Measurements from ENCODE around the gene BIRC2. TPM values are rescaled to one million over a fixed set of nuclear protein-coding genes. Genes with fewer than 3 reads are reported as not detected.
"Not testable (repeated sequence)": the region's sequence is repeated elsewhere in the genome, so short reads cannot be mapped to it uniquely, and the experiment has no call there.

Gene BIRC2
- total RNA-seq: 53.5 TPM

- peak; percentile 95 for DNase-seq (ENCODE audit: low spot score)
Measured at GRCh38 chr11:102346748-102347461, at the start of gene BIRC2. TSS of gene BIRC2 (plus strand) at chr11:102347214. CDS start at chr11:102349855, 2,641 bp downstream.

GRCh38 chr11:102300837-102301236 lies 46.2 kb upstream of the BIRC2 start:
- DNase-seq (ENCODE audit: low spot score): not testable (repeated sequence)

- DNase-seq (ENCODE audit: low spot score): no peak
Measured at GRCh38 chr11:102302241-102302640, 44.8 kb upstream of the BIRC2 start.

GRCh38 chr11:102304686-102305085 lies 42.3 kb upstream of the BIRC2 start:
- DNase-seq (ENCODE audit: low spot score): no peak

- DNase-seq (ENCODE audit: low spot score): no peak
Measured at GRCh38 chr11:102305352-102306047, 41.5 kb upstream of the BIRC2 start.

GRCh38 chr11:102306048-102306597 lies 40.9 kb upstream of the BIRC2 start:
- DNase-seq (ENCODE audit: low spot score): peak; percentile 85

- no peak for DNase-seq (ENCODE audit: low spot score)
Measured at GRCh38 chr11:102306817-102307726, 39.9 kb upstream of the BIRC2 start.

GRCh38 chr11:102307727-102308038 lies 39.3 kb upstream of the BIRC2 start:
- DNase-seq (ENCODE audit: low spot score): no peak

GRCh38 chr11:102309621-102310541 lies 37.1 kb upstream of the BIRC2 start:
- DNase-seq (ENCODE audit: low spot score): no peak

- DNase-seq (ENCODE audit: low spot score): no peak
Measured at GRCh38 chr11:102312667-102313066, 34.3 kb upstream of the BIRC2 start.

GRCh38 chr11:102313238-102313940 lies 33.6 kb upstream of the BIRC2 start:
- no peak for DNase-seq (ENCODE audit: low spot score)

- DNase-seq (ENCODE audit: low spot score): no peak
Measured at GRCh38 chr11:102314784-102315183, 32.2 kb upstream of the BIRC2 start.

- DNase-seq (ENCODE audit: low spot score): no peak
Measured at GRCh38 chr11:102316346-102316904, 30.6 kb upstream of the BIRC2 start.

- peak; percentile 87 for DNase-seq (ENCODE audit: low spot score)
Measured at GRCh38 chr11:102317099-102317767, 29.8 kb upstream of the BIRC2 start, which contains the start of gene BIRC3. TSS of gene BIRC3 (plus strand) at chr11:102317484. CDS start at chr11:102324510, 7,026 bp downstream.

- no peak for DNase-seq (ENCODE audit: low spot score)
Measured at GRCh38 chr11:102317768-102318103, 29.3 kb upstream of the BIRC2 start.

GRCh38 chr11:102318469-102318868 lies 28.5 kb upstream of the BIRC2 start:
- DNase-seq (ENCODE audit: low spot score): no peak

- DNase-seq (ENCODE audit: low spot score): no peak
Measured at GRCh38 chr11:102319544-102319943, 27.5 kb upstream of the BIRC2 start.

GRCh38 chr11:102320188-102320587 lies 26.8 kb upstream of the BIRC2 start:
- DNase-seq (ENCODE audit: low spot score): no peak

GRCh38 chr11:102320679-102321078 lies 26.3 kb upstream of the BIRC2 start:
- DNase-seq (ENCODE audit: low spot score): no peak

Measured in mucosa of gallbladder (tissue), 1 donor.